Thyroid gland (tissue), 4 donors: ENCODE data around the gene NR6A1. TPM values are rescaled to one million over a fixed set of nuclear protein-coding genes. Genes with fewer than 3 reads are reported as not detected.

ENCODE experiments used
- DNase-seq, 2 donors: peaks; one replicate each; pipeline ENCODE4 v3.0.0-alpha.2; 2019
- H3K27ac ChIP-seq, 3 donors: fragments of 200-600 bp; sonication (generic); 1 replicate in 2 of 3; 2 replicates in 1 of 3; pipeline ENCODE4 v1.5.1; 2016 to 2019; ENCODE audit warnings: mild to moderate bottlenecking in 1 of 3, moderate library complexity in 1 of 3
- H3K27me3 ChIP-seq: fragments of 200-600 bp; sonication (generic); one replicate; pipeline ENCODE4 v1.5.1; 2019
- H3K36me3 ChIP-seq, 2 donors: fragments of 200-600 bp; sonication (generic); one replicate each; pipeline ENCODE4 v1.5.1; 2016 to 2019
- H3K4me1 ChIP-seq, 2 donors: fragments of 200-600 bp; sonication (generic); one replicate each; pipeline ENCODE4 v1.5.1; 2017 to 2019
- H3K4me3 ChIP-seq, 3 donors: fragments of 200-600 bp; sonication (generic); replicated peaks in 1 of 3; 1 replicate in 2 of 3; 2 replicates in 1 of 3; pipeline ENCODE4 v1.5.1; 2016; ENCODE audit warnings: mild to moderate bottlenecking in 1 of 3
- H3K9me3 ChIP-seq: fragments of 200-600 bp; sonication (generic); one replicate; pipeline ENCODE4 v1.5.1; 2017
- POLR2A ChIP-seq, 2 donors: fragments of 450-650 bp; IDR thresholded peaks; one replicate each; pipeline ENCODE4 v1.6.1; 2017; ENCODE audit warnings: antibody characterized with exemption in 2 of 2, mild to moderate bottlenecking in 2 of 2, moderate library complexity in 1 of 2
- WGBS, 2 donors: methylation state at CpG; one replicate each; pipeline ENCODE4 v1.1.5; 2017; 5-methylcytosine and 5-hydroxymethylcytosine counted together
- intact Hi-C: fragments of 100-400 bp; cut with DNase I; formaldehyde crosslinking; loops from one replicate; pipeline ENCODE4 v1.15.1; 2023
- total RNA-seq, 4 donors: library from RNA; depleted of rRNA; stranded (reverse); fragments of >200 nt; gene quantifications; one replicate each; pipeline ENCODE4 v1.2.3, GENCODE V29; 2016
- TF ChIP-seq, protein P1 (sequence below), 6 experiments: fragments of 200-600 bp in 3 of 6; fragments of 450-650 bp in 3 of 6; sonication (generic) in 3 of 6; IDR thresholded peaks; one replicate each; pipeline ENCODE4 v1.5.1; 2016 to 2019; ENCODE audit warnings: antibody characterized with exemption in 6 of 6, mild to moderate bottlenecking in 2 of 6, inconsistent platforms in 1 of 6, moderate library complexity in 1 of 6

NR6A1 gene
- total RNA-seq, 4 donors from 2014 or later, result 15.3 to 25.0 (median 19.3) TPM

DNA sequence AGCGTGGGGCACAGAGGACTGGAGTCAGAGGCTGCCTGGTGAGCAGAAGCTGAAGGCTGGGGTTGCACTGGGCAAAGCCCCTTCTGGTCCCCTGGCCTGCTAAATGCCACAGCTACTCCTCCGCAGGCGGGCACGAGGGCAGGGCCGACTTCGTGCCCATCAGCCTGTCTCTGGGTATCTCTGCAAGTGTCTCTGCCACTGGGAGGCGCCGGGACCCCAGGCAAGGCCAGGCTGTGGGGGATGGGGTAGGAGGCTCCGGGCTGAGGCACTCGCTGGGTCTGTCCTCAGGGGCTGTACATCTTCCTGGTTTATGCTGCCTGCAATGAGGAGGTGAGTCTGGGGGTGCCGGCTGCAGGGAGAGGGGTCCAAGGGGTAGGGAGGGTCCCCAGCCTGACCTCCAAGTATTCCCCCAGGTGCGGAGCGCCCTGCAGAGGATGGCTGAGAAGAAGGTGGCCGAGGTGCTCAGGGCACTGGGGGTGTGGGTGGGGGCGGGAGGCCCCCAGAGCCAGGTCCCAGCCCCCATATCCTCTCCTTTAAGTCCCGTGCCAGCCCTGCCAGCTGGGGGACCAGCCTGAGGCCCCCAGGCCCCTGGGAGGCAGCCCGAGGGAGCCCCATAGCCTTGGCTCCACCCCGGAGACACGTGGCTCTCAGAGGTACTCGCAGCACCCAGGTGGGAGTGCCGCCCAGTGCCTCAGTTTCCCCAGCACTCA, 295.8 kb downstream of the NR6A1 start:
- no peak for DNase-seq
- no peak for TF ChIP-seq POLR2A (IDR thresholded peaks at IDR 0.05)
- TF ChIP-seq, protein P1, sequence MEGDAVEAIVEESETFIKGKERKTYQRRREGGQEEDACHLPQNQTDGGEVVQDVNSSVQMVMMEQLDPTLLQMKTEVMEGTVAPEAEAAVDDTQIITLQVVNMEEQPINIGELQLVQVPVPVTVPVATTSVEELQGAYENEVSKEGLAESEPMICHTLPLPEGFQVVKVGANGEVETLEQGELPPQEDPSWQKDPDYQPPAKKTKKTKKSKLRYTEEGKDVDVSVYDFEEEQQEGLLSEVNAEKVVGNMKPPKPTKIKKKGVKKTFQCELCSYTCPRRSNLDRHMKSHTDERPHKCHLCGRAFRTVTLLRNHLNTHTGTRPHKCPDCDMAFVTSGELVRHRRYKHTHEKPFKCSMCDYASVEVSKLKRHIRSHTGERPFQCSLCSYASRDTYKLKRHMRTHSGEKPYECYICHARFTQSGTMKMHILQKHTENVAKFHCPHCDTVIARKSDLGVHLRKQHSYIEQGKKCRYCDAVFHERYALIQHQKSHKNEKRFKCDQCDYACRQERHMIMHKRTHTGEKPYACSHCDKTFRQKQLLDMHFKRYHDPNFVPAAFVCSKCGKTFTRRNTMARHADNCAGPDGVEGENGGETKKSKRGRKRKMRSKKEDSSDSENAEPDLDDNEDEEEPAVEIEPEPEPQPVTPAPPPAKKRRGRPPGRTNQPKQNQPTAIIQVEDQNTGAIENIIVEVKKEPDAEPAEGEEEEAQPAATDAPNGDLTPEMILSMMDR (IDR thresholded peaks at IDR 0.05), result no peak
- intact Hi-C loops, result no loop called here
- 63 to 71% methylated on average over 9 to 10 of the region's 21 CpGs for WGBS, 2 donors
- H3K9me3 ChIP-seq, result no peaks in the 10 kb centered on the region
- H3K4me1 ChIP-seq, result peaks cover 0 to 8% of the 10 kb centered on the region in 2 donors
- H3K36me3 ChIP-seq, result no peaks in the 10 kb centered on the region
- H3K27ac ChIP-seq, result no peak overlapping the region
- peaks cover 21% of the 10 kb centered on the region for H3K27me3 ChIP-seq
- H3K4me3 ChIP-seq, result no peak overlapping the region

DNA sequence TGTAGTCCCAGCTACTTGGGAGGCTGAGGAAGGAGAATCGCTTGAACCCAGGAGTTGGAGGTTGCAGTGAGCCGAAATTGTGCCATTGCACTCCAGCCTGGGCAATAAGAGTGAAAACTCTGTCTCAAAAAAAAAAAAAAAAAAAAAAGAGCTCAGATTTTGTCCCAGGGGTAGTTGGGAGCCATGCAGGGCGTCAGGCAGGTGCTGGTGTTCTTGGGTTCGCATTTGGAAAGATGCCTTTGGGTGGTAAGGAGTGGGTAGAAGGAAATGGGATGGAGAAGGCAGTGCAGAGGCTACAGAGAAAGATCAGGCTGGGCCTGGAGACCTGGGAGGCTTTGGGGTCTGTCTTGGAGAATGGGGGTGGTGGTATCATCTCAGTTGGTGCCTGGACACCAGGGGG, 297.0 kb downstream of the NR6A1 start:
- peaks cover 17% of the 10 kb centered on the region for H3K27me3 ChIP-seq
- TF ChIP-seq, protein P1 (IDR thresholded peaks at IDR 0.05), result no peak
- no peak for TF ChIP-seq POLR2A (IDR thresholded peaks at IDR 0.05)
- H3K9me3 ChIP-seq, result no peaks in the 10 kb centered on the region

DNA sequence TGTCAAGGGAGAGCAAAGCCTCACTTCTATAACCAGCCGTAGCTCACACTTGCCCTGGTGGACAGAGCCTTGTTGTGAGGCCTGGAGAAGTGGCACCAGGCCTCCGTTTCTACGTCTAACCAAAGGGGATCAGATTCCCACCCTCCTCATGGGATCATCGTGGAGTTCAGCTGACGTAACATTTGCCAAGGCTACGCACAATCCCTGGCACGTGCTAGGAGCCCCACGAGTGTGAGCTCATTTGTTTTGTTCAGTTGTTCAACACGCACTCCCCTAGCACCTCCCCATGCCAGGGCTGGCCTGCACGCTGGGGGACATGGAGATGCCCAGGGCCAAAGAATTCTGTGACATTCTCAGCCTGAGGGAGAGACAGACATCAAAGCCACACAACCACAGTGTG, 297.8 kb downstream of the NR6A1 start:
- Histone ChIP-seq H3K4me1 (peaks cover 0 to 8% of the 10 kb centered on the region in 2 donors), H3K36me3 (no peaks in the 10 kb centered on the region), H3K27ac (no peak overlapping the region), H3K27me3 (peaks cover 14% of the 10 kb centered on the region), H3K9me3 (no peaks in the 10 kb centered on the region), H3K4me3 (no peak overlapping the region)
- intact Hi-C loops, result no loop called here
- no peak for TF ChIP-seq POLR2A (IDR thresholded peaks at IDR 0.05)
- TF ChIP-seq, protein P1 (IDR thresholded peaks at IDR 0.05), result no peak
- no peak for DNase-seq
- WGBS, 2 donors, result 73 to 81% methylated on average over 10 of the region's 10 CpGs

More for the DNA sequence above, 297.0 kb downstream of the NR6A1 start:
- Histone ChIP-seq H3K36me3 (no peaks in the 10 kb centered on the region), H3K4me3 (no peak overlapping the region), H3K27ac (no peak overlapping the region), H3K4me1 (peaks cover 0 to 8% of the 10 kb centered on the region in 2 donors)
- WGBS, 2 donors, result 74 to 83% methylated on average over 4 of the region's 4 CpGs
- DNase-seq, result no peak
- intact Hi-C loops, result no loop called here

DNA sequence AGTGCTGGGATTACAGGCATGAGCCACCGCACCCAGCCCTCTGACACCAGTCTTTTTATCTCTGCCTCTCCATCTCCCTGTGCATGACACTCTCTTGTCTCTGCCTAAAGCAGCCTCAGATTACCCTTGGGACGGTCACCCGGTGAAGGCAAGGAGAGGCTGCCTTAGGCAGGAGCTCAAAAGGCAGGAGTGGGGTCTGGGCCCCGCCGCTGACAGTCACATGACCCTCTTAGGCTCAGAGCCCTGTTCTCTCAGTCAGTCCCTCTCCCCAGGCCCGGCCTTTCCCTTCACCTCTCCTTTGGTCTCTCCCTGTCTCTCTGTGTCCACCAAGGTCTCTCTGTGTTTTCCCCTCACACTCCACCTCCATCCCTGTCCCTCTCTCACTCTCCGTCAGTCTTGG, 298.3 kb downstream of the NR6A1 start:
- TF ChIP-seq, protein P1 (IDR thresholded peaks at IDR 0.05), result no peak
- no peak for TF ChIP-seq POLR2A (IDR thresholded peaks at IDR 0.05)
- no peak for DNase-seq
- H3K9me3 ChIP-seq, result no peaks in the 10 kb centered on the region
- peaks cover 8% of the 10 kb centered on the region for H3K27me3 ChIP-seq
- no peaks in the 10 kb centered on the region for H3K36me3 ChIP-seq
- peaks cover 0 to 5% of the 10 kb centered on the region in 2 donors for H3K4me1 ChIP-seq
- H3K27ac ChIP-seq, result no peak overlapping the region
- no peak overlapping the region for H3K4me3 ChIP-seq
- intact Hi-C loops, result no loop called here
- 55% methylated on average over 7 of the region's 7 CpGs for WGBS, 2 donors

DNA sequence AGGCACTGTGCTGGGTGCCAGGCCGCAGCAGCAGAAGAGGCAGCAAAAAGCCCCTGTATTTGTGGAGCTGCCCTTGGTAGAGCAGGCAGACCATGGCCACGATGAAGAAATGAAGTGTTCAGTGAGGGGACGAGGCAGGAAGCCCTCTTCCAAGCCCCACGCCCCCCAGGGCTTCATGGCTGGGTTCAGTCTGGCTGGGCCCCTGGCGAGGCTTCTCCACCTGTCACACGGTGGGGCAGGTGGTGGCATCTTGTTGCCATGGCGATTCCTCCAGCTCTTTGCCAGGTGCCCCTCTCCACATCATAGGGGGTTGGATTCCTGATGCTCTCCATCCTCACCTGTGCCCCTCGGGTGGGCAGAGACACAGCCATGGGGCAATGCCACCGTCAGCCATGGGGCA, 299.4 kb downstream of the NR6A1 start:
- WGBS, 2 donors, result 79 to 81% methylated on average over 7 to 9 of the region's 9 CpGs
- H3K4me1 ChIP-seq, result no peaks in the 10 kb centered on the region
- H3K9me3 ChIP-seq, result no peaks in the 10 kb centered on the region
- no peak for DNase-seq
- no peak overlapping the region for H3K4me3 ChIP-seq
- no peaks in the 10 kb centered on the region for H3K27me3 ChIP-seq
- TF ChIP-seq, protein P1 (IDR thresholded peaks at IDR 0.05), result no peak
- no peak for TF ChIP-seq POLR2A (IDR thresholded peaks at IDR 0.05)
- H3K27ac ChIP-seq, result no peak overlapping the region
- H3K36me3 ChIP-seq, result no peaks in the 10 kb centered on the region
- intact Hi-C loops, result no loop called here
